ENCODE measurements around the gene SNCA.

GRCh38 chr4:89674876-89675459 is 162.0 kb downstream of the SNCA start:
- TF ChIP-seq CTCF (tag by site-specific recombination; IDR thresholded peaks at IDR 0.05) = no peak
- TF ChIP-seq ZNF530 (tag by site-specific recombination; IDR thresholded peaks at IDR 0.05; ENCODE audit: low read depth) = no peak
- no peak for TF ChIP-seq ZNF514 (tag by site-specific recombination; IDR thresholded peaks at IDR 0.05)
- no peak for TF ChIP-seq GLIS2 (tag by site-specific recombination; IDR thresholded peaks at IDR 0.05)
- no peak for TF ChIP-seq ATF2 (tag by site-specific recombination; IDR thresholded peaks at IDR 0.05; ENCODE audit: low read depth)
- no peak for TF ChIP-seq FEZF1 (tag by site-specific recombination; IDR thresholded peaks at IDR 0.05)
- TF ChIP-seq ZNF341 (tag by site-specific recombination; IDR thresholded peaks at IDR 0.05; ENCODE audit: low read depth) = no peak
- no peak for TF ChIP-seq REST (tag by site-specific recombination; IDR thresholded peaks at IDR 0.05)
- no peak for TF ChIP-seq GLIS1 (tag by site-specific recombination; IDR thresholded peaks at IDR 0.05)
- TF ChIP-seq YY1 (tag by site-specific recombination; IDR thresholded peaks at IDR 0.05) = no peak
- no peak for TF ChIP-seq PATZ1 (tag by site-specific recombination; IDR thresholded peaks at IDR 0.05)
- TF ChIP-seq ZNF354C (tag by site-specific recombination; IDR thresholded peaks at IDR 0.05; ENCODE audit: borderline replicate concordance, low read depth) = no peak
- no peak for TF ChIP-seq ZBTB44 (tag by site-specific recombination; IDR thresholded peaks at IDR 0.05)
- no peak for TF ChIP-seq ZNF24 (tag by site-specific recombination; IDR thresholded peaks at IDR 0.05)

Measured in HEK293 (cell line).